Transverse colon (tissue), 4 donors: ENCODE data around the gene TUBB4A.

Experiments
- EP300 ChIP-seq: sonication (generic); formaldehyde crosslinking; IDR thresholded peaks from one replicate; pipeline ENCODE4 v1.6.1; 2017; ENCODE audit warnings: antibody characterized with exemption, low read depth
- POLR2AphosphoS5 ChIP-seq, 3 donors: sonication (generic); formaldehyde crosslinking; IDR thresholded peaks; one replicate each; pipeline ENCODE4 v1.6.1; 2016; ENCODE audit warnings: antibody characterized with exemption in 3 of 3
- TF ChIP-seq, protein P1 (sequence below), 5 experiments: fragments of 200-600 bp in 3 of 5; fragments of 450-650 bp in 2 of 5; sonication (generic) in 3 of 5; IDR thresholded peaks; 1 replicate in 2 of 5; 2 replicates in 3 of 5; pipeline ENCODE4 v1.5.1; 2016 to 2017; ENCODE audit warnings: antibody characterized with exemption in 5 of 5, inconsistent platforms in 3 of 5, mild to moderate bottlenecking in 2 of 5, moderate library complexity in 1 of 5

DNA sequence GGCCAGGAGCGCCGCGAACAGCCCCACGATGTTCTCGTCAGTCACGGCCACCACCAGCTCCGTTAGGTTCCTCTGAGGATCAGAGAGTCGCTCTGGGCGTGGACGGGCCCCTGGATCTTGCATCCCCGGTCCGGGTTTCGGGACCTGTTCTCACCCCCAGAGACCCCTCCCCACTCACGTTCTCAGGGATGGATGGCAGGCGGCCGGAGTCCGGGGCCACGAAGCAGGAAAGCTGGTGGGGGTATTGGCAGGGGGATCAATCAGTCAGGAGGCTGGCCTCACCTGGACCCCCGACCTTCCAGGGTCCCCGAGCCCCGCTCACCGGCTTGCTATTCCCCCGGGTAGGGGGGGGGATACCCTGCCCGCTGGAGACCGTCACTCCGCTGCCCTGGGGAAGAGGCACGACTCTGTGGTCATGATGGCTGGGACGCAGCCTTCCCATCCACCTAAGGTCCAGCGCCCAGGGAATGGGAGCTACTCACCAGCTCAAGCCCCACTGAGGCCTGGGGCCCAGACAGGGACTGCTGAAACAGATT lies 25.1 kb downstream of the TUBB4A start:
- TF ChIP-seq, protein P1, sequence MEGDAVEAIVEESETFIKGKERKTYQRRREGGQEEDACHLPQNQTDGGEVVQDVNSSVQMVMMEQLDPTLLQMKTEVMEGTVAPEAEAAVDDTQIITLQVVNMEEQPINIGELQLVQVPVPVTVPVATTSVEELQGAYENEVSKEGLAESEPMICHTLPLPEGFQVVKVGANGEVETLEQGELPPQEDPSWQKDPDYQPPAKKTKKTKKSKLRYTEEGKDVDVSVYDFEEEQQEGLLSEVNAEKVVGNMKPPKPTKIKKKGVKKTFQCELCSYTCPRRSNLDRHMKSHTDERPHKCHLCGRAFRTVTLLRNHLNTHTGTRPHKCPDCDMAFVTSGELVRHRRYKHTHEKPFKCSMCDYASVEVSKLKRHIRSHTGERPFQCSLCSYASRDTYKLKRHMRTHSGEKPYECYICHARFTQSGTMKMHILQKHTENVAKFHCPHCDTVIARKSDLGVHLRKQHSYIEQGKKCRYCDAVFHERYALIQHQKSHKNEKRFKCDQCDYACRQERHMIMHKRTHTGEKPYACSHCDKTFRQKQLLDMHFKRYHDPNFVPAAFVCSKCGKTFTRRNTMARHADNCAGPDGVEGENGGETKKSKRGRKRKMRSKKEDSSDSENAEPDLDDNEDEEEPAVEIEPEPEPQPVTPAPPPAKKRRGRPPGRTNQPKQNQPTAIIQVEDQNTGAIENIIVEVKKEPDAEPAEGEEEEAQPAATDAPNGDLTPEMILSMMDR (IDR thresholded peaks at IDR 0.05), result no peak
- TF ChIP-seq POLR2AphosphoS5 (IDR thresholded peaks at IDR 0.05) (no peak), EP300 (no peak)
